SIG-M5 (cell line): ENCODE data around the gene SRGAP2B.
"Not testable (repeated sequence)": the region's sequence is repeated elsewhere in the genome, so short reads cannot be mapped to it uniquely, and the experiment has no call there.

Source experiments
- DNase-seq: peaks from one replicate; lab custom pipeline; 2025; lab: John Stamatoyannopoulos, UW

SRGAP2B gene

GRCh38 chr1:144946525-144947480, 148.3 kb downstream of the SRGAP2B start:
- not testable (repeated sequence) for DNase-seq

GRCh38 chr1:144941710-144942109, 153.4 kb downstream of the SRGAP2B start:
- DNase-seq = not testable (repeated sequence)

GRCh38 chr1:144940054-144940453, 155.1 kb downstream of the SRGAP2B start:
- not testable (repeated sequence) for DNase-seq

GRCh38 chr1:144938627-144939026, 156.5 kb downstream of the SRGAP2B start:
- not testable (repeated sequence) for DNase-seq

- DNase-seq = not testable (repeated sequence)
Observed at GRCh38 chr1:144936186-144936732, 158.9 kb downstream of the SRGAP2B start.

- DNase-seq = not testable (repeated sequence)
Observed at GRCh38 chr1:144935310-144935709, 159.8 kb downstream of the SRGAP2B start.

- DNase-seq = not testable (repeated sequence)
Observed at GRCh38 chr1:144933014-144933413, 162.1 kb downstream of the SRGAP2B start.

GRCh38 chr1:144932153-144932552, 163.0 kb downstream of the SRGAP2B start:
- not testable (repeated sequence) for DNase-seq

GRCh38 chr1:144931553-144931952, 163.6 kb downstream of the SRGAP2B start:
- DNase-seq = not testable (repeated sequence)

- not testable (repeated sequence) for DNase-seq
Observed at GRCh38 chr1:144930085-144930777, 164.9 kb downstream of the SRGAP2B start.

GRCh38 chr1:144927292-144927691, 167.8 kb downstream of the SRGAP2B start:
- DNase-seq = not testable (repeated sequence)

GRCh38 chr1:144923640-144924039, 171.5 kb downstream of the SRGAP2B start:
- DNase-seq = not testable (repeated sequence)

- DNase-seq = not testable (repeated sequence)
Observed at GRCh38 chr1:144922785-144923184, 172.3 kb downstream of the SRGAP2B start.

GRCh38 chr1:144919106-144919505, 176.0 kb downstream of the SRGAP2B start:
- not testable (repeated sequence) for DNase-seq

- DNase-seq = not testable (repeated sequence)
Observed at GRCh38 chr1:144918027-144918603, 177.0 kb downstream of the SRGAP2B start.

- DNase-seq = not testable (repeated sequence)
Observed at GRCh38 chr1:144917154-144918026, 177.7 kb downstream of the SRGAP2B start.

- DNase-seq = not testable (repeated sequence)
Observed at GRCh38 chr1:144913977-144914734, 181.0 kb downstream of the SRGAP2B start.

- not testable (repeated sequence) for DNase-seq
Observed at GRCh38 chr1:144913458-144913857, 181.7 kb downstream of the SRGAP2B start.

GRCh38 chr1:144910729-144911128, 184.4 kb downstream of the SRGAP2B start:
- DNase-seq = not testable (repeated sequence)

GRCh38 chr1:144900841-144901240, 194.3 kb downstream of the SRGAP2B start:
- DNase-seq = not testable (repeated sequence)
